Transverse colon (tissue), 4 donors: Measurements from ENCODE around the gene PARD6A. TPM values are rescaled to one million over a fixed set of nuclear protein-coding genes. Genes with fewer than 3 reads are reported as not detected.

Source experiments
- DNase-seq: peaks from one replicate; pipeline ENCODE4 v3.0.0-alpha.2; 2019
- H3K27ac ChIP-seq, 4 donors: fragments of 200-600 bp; sonication (generic); 2 replicates each; pipeline ENCODE4 v1.5.1; 2016 to 2018; ENCODE audit warnings: inconsistent platforms in 4 of 4
- H3K27me3 ChIP-seq: fragments of 200-600 bp; sonication (generic); 2 replicates; pipeline ENCODE4 v1.5.1; 2017; ENCODE audit warnings: inconsistent platforms
- H3K36me3 ChIP-seq, 4 donors: fragments of 200-600 bp; sonication (generic); 2 replicates each; pipeline ENCODE4 v1.5.1; 2017 to 2019; ENCODE audit warnings: inconsistent platforms in 4 of 4
- H3K4me1 ChIP-seq, 4 donors: fragments of 200-600 bp; sonication (generic); 2 replicates each; pipeline ENCODE4 v1.5.1; 2017 to 2020; ENCODE audit warnings: inconsistent platforms in 4 of 4
- H3K4me3 ChIP-seq, 4 donors: fragments of 200-600 bp; sonication (generic); 1 replicate in 1 of 4; 2 replicates in 3 of 4; pipeline versions ENCODE4 v1.5.1 to v1.6.1; 2017 to 2019; ENCODE audit warnings: inconsistent platforms in 4 of 4
- H3K9me3 ChIP-seq, 2 donors: fragments of 200-600 bp; sonication (generic); 2 replicates each; pipeline ENCODE4 v1.5.1; 2017 to 2019; ENCODE audit warnings: inconsistent platforms in 2 of 2
- EP300 ChIP-seq: sonication (generic); formaldehyde crosslinking; IDR thresholded peaks from one replicate; pipeline ENCODE4 v1.6.1; 2017; ENCODE audit warnings: antibody characterized with exemption, low read depth
- POLR2A ChIP-seq: fragments of 450-650 bp; IDR thresholded peaks from one replicate; pipeline ENCODE4 v1.6.1; 2016; ENCODE audit warnings: antibody characterized with exemption, mild to moderate bottlenecking, moderate library complexity
- POLR2AphosphoS5 ChIP-seq, 3 donors: sonication (generic); formaldehyde crosslinking; IDR thresholded peaks; one replicate each; pipeline ENCODE4 v1.6.1; 2016; ENCODE audit warnings: antibody characterized with exemption in 3 of 3
- WGBS, 2 donors: methylation state at CpG; one replicate each; pipeline ENCODE4 v1.1.5; 2018; ENCODE audit warnings: low coverage in 1 of 2; 5-methylcytosine and 5-hydroxymethylcytosine counted together
- in situ Hi-C, 4 donors: fragments of 200-750 bp; cut with MboI; loops; one replicate each; pipeline versions ENCODE4 v1.15.0 to v1.15.1; 2017; ENCODE audit warnings: low sequenced_read_pairs in 3 of 4, low pct_ligation_motif_present in 1 of 4, low pct_unique_long_range_greater_than_20kb in 1 of 4
- intact Hi-C: fragments of 100-400 bp; cut with DNase I; formaldehyde crosslinking; loops from one replicate; pipeline ENCODE4 v1.15.1; 2023; ENCODE audit warnings: low total_unique reads
- total RNA-seq, 4 donors: library from RNA; depleted of rRNA; stranded (reverse); fragments of >200 nt; gene quantifications; one replicate each; pipeline ENCODE4 v1.1.0, GENCODE V29; 2016
- TF ChIP-seq, protein P1 (sequence below), 5 experiments: fragments of 200-600 bp in 3 of 5; fragments of 450-650 bp in 2 of 5; sonication (generic) in 3 of 5; IDR thresholded peaks; 1 replicate in 2 of 5; 2 replicates in 3 of 5; pipeline ENCODE4 v1.5.1; 2016 to 2017; ENCODE audit warnings: antibody characterized with exemption in 5 of 5, inconsistent platforms in 3 of 5, mild to moderate bottlenecking in 2 of 5, moderate library complexity in 1 of 5

The PARD6A gene, protein sequence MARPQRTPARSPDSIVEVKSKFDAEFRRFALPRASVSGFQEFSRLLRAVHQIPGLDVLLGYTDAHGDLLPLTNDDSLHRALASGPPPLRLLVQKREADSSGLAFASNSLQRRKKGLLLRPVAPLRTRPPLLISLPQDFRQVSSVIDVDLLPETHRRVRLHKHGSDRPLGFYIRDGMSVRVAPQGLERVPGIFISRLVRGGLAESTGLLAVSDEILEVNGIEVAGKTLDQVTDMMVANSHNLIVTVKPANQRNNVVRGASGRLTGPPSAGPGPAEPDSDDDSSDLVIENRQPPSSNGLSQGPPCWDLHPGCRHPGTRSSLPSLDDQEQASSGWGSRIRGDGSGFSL
- 10 to 100 TPM in 2 of 4 donors, 1 to 10 TPM in 2; 6.3 to 36.7 (median 9.4) TPM for total RNA-seq

DNA sequence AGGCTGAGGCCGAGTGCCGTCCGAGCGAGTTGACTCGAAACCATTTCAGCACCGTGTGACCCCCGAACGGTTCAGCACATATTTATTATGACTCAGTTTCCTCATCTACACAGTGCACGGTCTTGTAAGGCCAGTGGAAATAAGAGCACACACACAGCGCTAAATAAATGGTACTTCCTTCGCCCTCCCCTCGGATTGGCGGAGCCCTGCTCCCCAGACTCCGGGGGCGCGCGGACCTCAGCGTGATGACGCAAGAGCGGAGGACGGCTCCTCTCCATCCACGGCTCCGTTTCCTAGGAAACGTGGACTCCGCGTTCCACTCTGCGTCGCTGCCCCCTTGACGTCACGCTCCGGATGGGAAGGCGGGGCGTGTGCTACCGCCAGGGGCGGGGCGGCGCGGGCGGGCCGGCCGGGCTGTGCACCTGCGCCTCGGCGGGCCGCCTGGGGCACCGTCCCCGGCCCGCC lies at the start of gene PARD6A:
PARD6A (plus strand) TSS at position 397 of the 465 bp plus-strand sequence. CDS start 79 bp downstream, outside the sequence.
- Histone ChIP-seq H3K27ac (peak within 1 kb of the TSS; percentile 93 to 99 (median 95)), H3K9me3 (no peaks in the 10 kb centered on the region), H3K4me3 (peak within 1 kb of the TSS; percentile 63 to 84 (median 77)), H3K36me3 (no peaks in the 10 kb centered on the region), H3K4me1 (peaks cover 13 to 19% (median 18%) of the 10 kb centered on the region in 4 donors), H3K27me3 (peaks cover 3% of the 10 kb centered on the region)
- intact Hi-C loops: no loop called here
- in situ Hi-C loops: loop anchor here in 3 of 4 donors (10.0 to 25.0 kb wide), 2 partner anchors 98 to 136 kb away; partner anchors contain the start of genes CTCF (in 2 of the 3) and RIPOR1 (in 1 of the 3)
- peak; percentile 95 for DNase-seq
- 1% methylated on average over 36 of the region's 48 CpGs; no CpG with 5 or more reads in 1 of the 2 donors for WGBS, 2 donors
- TF ChIP-seq EP300 (no peak), POLR2A (peak; percentile 53)
- TF ChIP-seq, protein P1, sequence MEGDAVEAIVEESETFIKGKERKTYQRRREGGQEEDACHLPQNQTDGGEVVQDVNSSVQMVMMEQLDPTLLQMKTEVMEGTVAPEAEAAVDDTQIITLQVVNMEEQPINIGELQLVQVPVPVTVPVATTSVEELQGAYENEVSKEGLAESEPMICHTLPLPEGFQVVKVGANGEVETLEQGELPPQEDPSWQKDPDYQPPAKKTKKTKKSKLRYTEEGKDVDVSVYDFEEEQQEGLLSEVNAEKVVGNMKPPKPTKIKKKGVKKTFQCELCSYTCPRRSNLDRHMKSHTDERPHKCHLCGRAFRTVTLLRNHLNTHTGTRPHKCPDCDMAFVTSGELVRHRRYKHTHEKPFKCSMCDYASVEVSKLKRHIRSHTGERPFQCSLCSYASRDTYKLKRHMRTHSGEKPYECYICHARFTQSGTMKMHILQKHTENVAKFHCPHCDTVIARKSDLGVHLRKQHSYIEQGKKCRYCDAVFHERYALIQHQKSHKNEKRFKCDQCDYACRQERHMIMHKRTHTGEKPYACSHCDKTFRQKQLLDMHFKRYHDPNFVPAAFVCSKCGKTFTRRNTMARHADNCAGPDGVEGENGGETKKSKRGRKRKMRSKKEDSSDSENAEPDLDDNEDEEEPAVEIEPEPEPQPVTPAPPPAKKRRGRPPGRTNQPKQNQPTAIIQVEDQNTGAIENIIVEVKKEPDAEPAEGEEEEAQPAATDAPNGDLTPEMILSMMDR (IDR thresholded peaks at IDR 0.05): no peak

DNA sequence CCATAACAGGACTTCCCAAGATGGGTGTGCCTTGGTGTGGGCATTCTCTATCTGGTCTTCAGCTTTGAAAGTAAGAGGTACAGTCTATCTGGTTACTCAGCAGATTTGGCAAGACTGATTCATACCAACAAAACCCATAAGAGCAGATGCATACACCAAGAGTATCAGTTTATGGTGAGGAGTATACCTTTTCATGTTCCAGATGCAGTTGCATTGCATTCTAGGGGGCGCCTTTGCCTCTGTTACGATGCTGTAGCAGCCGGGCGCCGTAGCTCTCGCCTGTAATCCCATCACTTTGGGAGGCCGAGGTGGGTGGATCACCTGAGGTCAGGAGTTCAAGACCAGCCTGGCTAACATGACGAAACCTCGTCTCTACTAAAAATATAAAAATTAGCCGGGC lies 47.0 kb upstream of the PARD6A start:
- no peak overlapping the region for H3K27ac ChIP-seq
- intact Hi-C loops: no loop called here
- H3K4me3 ChIP-seq: no peak overlapping the region
- WGBS, 2 donors: 93% methylated on average over 10 of the region's 10 CpGs; no CpG with 5 or more reads in 1 of the 2 donors
- H3K27me3 ChIP-seq: no peaks in the 10 kb centered on the region
- DNase-seq: no peak
- no peaks in the 10 kb centered on the region for H3K9me3 ChIP-seq
- no peak for TF ChIP-seq POLR2A
- no peak for TF ChIP-seq EP300
- TF ChIP-seq, protein P1 (IDR thresholded peaks at IDR 0.05): no peak
- no peak for TF ChIP-seq POLR2AphosphoS5 (IDR thresholded peaks at IDR 0.05)
- H3K4me1 ChIP-seq: no peaks in the 10 kb centered on the region
- H3K36me3 ChIP-seq: peaks cover 0 to 44% (median 19%) of the 10 kb centered on the region in 4 donors
- in situ Hi-C loops: no loop called here

DNA sequence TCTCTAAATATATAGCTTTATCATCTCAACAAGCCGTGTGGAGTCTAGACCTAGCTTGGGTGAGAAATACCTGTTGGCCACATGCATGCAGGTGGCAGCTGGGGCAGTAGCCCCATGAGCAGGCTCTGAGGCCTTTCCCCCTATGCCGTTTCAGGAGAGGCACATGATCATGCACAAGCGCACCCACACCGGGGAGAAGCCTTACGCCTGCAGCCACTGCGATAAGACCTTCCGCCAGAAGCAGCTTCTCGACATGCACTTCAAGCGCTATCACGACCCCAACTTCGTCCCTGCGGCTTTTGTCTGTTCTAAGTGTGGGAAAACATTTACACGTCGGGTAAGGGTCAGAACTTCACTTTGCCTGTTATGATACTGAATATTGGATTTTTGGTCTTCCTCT lies 32.5 kb upstream of the PARD6A start:
- Histone ChIP-seq H3K9me3 (no peaks in the 10 kb centered on the region), H3K36me3 (peaks cover 0 to 76% (median 24%) of the 10 kb centered on the region in 4 donors), H3K27me3 (no peaks in the 10 kb centered on the region), H3K27ac (no peak overlapping the region), H3K4me1 (no peaks in the 10 kb centered on the region), H3K4me3 (no peak overlapping the region)
- WGBS, 2 donors: 91 to 100% methylated on average over 2 to 14 of the region's 14 CpGs
- in situ Hi-C loops (no loop called here), intact Hi-C loops (no loop called here)
- no peak for DNase-seq
- TF ChIP-seq, protein P1 (IDR thresholded peaks at IDR 0.05): no peak
- TF ChIP-seq POLR2AphosphoS5 (IDR thresholded peaks at IDR 0.05) (no peak), EP300 (no peak)

DNA sequence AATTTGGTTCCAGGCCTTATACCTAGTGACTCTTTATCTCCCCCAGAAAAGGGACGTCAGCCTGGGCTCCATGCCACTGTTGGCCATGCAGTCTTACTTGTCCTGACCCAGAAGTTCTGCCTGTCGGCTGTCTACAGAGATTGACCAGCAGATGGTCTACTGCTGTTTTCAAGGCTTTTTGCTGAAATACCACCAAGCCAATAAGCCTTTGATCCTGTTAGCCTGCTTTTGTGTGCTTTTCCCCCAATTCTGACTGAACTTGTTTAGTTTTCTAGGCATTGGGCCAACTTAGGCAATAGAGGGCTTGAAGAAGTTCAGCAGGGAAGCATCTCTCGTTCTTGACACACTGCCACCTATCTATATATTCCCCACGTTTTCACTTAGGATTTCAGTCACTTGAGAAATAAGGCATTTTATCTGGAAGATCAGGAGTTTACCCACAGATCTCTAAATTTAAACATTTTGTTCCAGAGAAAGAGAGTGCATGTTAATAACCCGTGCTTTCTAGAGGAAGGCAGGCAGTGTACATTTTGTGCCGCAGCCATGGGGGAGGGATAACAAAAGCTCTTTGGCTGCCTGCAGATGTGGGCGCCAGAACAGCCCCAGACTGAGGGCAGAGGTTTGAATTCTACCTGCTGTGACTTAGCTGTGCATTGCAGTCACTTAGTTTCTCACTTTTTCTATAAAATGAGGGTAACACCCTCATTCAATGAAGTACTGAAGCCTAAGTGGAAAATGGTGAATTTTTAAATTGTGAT lies 28.2 kb upstream of the PARD6A start:
- WGBS, 2 donors: 60 to 67% methylated on average over 3 to 7 of the region's 7 CpGs
- DNase-seq: no peak
- in situ Hi-C loops (loop anchor here in 1 of 4 donors (10.0 kb wide), 1 partner anchor 58 kb away; no protein-coding TSS in a partner anchor), intact Hi-C loops (no loop called here)
- Histone ChIP-seq H3K27ac (no peak overlapping the region), H3K4me1 (no peaks in the 10 kb centered on the region), H3K27me3 (no peaks in the 10 kb centered on the region), H3K36me3 (peaks cover 0 to 76% (median 24%) of the 10 kb centered on the region in 4 donors), H3K4me3 (no peak overlapping the region), H3K9me3 (no peaks in the 10 kb centered on the region)
- TF ChIP-seq EP300: no peak
- TF ChIP-seq, protein P1 (IDR thresholded peaks at IDR 0.05): no peak
- no peak for TF ChIP-seq POLR2AphosphoS5 (IDR thresholded peaks at IDR 0.05)
- TF ChIP-seq POLR2A: no peak
